AG09309 (cell line): ENCODE measurements around the gene SLC20A1.
"Not testable (repeated sequence)": the region's sequence is repeated elsewhere in the genome, so short reads cannot be mapped to it uniquely, and the experiment has no call there.

Experiments
- DNase-seq: peaks from one replicate; pipeline ENCODE4 v3.0.0-alpha.2; 2010; ENCODE audit warnings: low read depth
- H3K4me3 ChIP-seq: 2 replicates; pipeline ENCODE4 v1.5.1; 2011; ENCODE audit warnings: mild to moderate bottlenecking, low read depth, low read length, moderate library complexity; ENCODE audit not compliant: control insufficient read depth
- CTCF ChIP-seq: IDR thresholded peaks from 2 replicates; pipeline ENCODE4 v1.5.1; 2011; ENCODE audit warnings: mild to moderate bottlenecking, low read depth, low read length, inconsistent platforms; ENCODE audit not compliant: insufficient read depth, control insufficient read depth; ENCODE audit errors: missing control alignments

Gene SLC20A1

GRCh38 chr2:112666761-112667122 is 21.0 kb downstream of the SLC20A1 start:
- TF ChIP-seq CTCF, result no peak
- no peak overlapping the region for H3K4me3 ChIP-seq
- no peak for DNase-seq

DNA sequence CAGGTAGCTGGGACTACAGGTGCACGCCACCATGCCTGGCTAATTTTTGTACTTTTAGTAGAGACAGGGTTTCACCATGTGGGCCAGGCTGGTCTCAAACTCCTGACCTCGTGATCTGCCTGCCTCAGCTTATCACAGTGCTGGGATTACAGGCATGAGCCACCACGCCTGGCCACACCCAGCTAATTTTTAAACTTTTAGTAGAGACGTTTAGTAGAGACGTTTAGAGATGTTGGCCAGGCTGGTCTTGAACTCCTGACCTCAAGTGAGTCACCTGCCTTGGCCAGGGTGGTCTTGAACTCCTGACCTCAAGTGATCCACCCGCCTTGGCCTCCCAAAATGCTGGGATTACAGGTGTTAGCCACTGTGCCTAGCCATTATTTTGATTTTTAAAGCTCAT is 21.8 kb downstream of the SLC20A1 start:
- not testable (repeated sequence) for H3K4me3 ChIP-seq, DNase-seq

- DNase-seq, result no peak
- no peak for TF ChIP-seq CTCF
- no peak overlapping the region for H3K4me3 ChIP-seq
Measured at GRCh38 chr2:112669667-112670066, 23.9 kb downstream of the SLC20A1 start.

DNA sequence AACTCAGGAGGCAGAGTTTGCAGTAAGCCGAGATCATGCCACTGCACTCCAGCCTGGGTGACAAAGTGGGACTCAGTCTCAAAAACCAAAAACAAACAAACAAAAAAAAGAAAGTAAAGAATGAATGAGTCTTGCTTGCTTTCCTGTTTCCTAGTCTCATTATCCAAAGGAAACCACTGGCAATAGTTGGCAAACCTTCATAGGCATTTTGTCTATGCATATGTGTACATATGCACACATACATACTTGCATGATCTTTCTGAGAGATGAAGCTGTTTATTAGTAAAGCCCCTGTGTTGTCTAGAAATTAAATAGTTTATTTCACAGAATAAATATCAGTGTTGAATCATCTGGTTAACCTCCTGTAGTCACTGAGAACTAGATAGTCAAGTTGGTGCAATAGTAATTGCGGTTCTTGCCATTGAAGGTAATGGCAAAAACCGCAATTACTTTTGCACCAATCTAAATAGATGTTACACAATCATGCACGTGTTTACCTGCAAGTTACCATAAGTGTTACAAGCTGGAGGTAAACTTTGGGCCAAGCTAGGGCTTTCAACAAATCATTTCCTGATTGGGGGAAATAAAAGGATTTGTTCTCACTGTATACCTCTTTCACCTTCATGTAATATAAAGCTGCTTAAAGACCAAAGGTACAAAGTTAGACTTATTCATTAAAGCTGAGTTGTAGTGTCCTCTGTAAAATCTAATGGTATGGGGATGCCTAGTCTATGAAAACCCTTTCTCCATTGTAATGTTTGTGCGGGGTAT is 24.7 kb downstream of the SLC20A1 start:
- no peak for DNase-seq
- no peak for TF ChIP-seq CTCF
- H3K4me3 ChIP-seq, result no peak overlapping the region

- H3K4me3 ChIP-seq, result no peak overlapping the region
- TF ChIP-seq CTCF, result no peak
- DNase-seq, result no peak
Measured at GRCh38 chr2:112671801-112672200, 26.1 kb downstream of the SLC20A1 start.

- TF ChIP-seq CTCF, result no peak
- H3K4me3 ChIP-seq, result no peak overlapping the region
- DNase-seq, result no peak
Measured at GRCh38 chr2:112673008-112673407, 27.3 kb downstream of the SLC20A1 start.

DNA sequence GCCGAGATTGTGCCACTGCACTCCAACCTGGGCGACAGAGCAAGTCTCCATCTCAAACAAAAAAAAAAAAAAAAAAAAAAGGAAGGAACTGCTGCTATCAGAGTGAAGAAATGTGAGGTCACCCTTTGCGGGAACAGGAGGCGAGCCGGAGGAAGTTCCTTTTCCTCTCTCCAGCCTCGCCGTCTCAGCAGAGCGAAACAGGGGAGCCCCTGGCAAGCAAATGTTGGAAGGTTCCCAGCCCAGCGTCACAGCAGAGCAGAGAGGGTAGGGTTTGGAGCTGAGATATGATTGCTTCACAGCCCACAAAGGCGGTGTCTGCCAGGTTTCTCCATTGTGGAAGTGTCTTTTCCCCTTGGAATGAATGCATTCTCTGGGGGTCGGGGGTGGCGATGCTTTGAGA is 28.5 kb downstream of the SLC20A1 start:
- no peak for DNase-seq
- TF ChIP-seq CTCF, result no peak
- H3K4me3 ChIP-seq, result no peak overlapping the region
